NOMO-1 (cell line): Measurements from ENCODE around the gene MAP3K19.
"Not testable (repeated sequence)": the region's sequence is repeated elsewhere in the genome, so short reads cannot be mapped to it uniquely, and the experiment has no call there.

Source experiments
- DNase-seq, 2 experiments: peaks; one replicate each; lab custom pipeline; 2025; ENCODE audit not compliant: unreplicated experiment in 2 of 2; lab: John Stamatoyannopoulos, UW

The MAP3K19 gene

GRCh38 chr2:135047300-135047699, at the start of gene MAP3K19:
TSS of gene MAP3K19 (minus strand) at chr2:135047447. CDS start at chr2:135024647, 22,800 bp downstream.
- no peak for DNase-seq

- no peak for DNase-seq
Measured at GRCh38 chr2:135096665-135097446, 49.6 kb upstream of the MAP3K19 start.

- DNase-seq, result no peak
Measured at GRCh38 chr2:135095591-135095990, 48.3 kb upstream of the MAP3K19 start.

- no peak for DNase-seq
Measured at GRCh38 chr2:135094508-135094907, 47.3 kb upstream of the MAP3K19 start.

- no peak for DNase-seq
Measured at GRCh38 chr2:135093670-135094330, 46.6 kb upstream of the MAP3K19 start.

GRCh38 chr2:135093193-135093592, 45.9 kb upstream of the MAP3K19 start:
- DNase-seq, result no peak

GRCh38 chr2:135091681-135092080, 44.4 kb upstream of the MAP3K19 start:
- no peak for DNase-seq

GRCh38 chr2:135089597-135089996, 42.4 kb upstream of the MAP3K19 start:
- DNase-seq, result not testable (repeated sequence)

- no peak for DNase-seq
Measured at GRCh38 chr2:135086222-135086621, 39.0 kb upstream of the MAP3K19 start.

GRCh38 chr2:135078417-135078816, 31.2 kb upstream of the MAP3K19 start:
- no peak for DNase-seq

- DNase-seq, result no peak
Measured at GRCh38 chr2:135076556-135076955, 29.3 kb upstream of the MAP3K19 start.

- DNase-seq, result no peak
Measured at GRCh38 chr2:135074216-135074615, 27.0 kb upstream of the MAP3K19 start.

- DNase-seq, result no peak
Measured at GRCh38 chr2:135072125-135072997, 25.1 kb upstream of the MAP3K19 start.

GRCh38 chr2:135066710-135067109, 19.5 kb upstream of the MAP3K19 start:
- no peak for DNase-seq

- no peak for DNase-seq
Measured at GRCh38 chr2:135064149-135064548, 16.9 kb upstream of the MAP3K19 start.

GRCh38 chr2:135063210-135063609, 16.0 kb upstream of the MAP3K19 start:
- no peak for DNase-seq

- DNase-seq, result no peak
Measured at GRCh38 chr2:135059577-135059976, 12.3 kb upstream of the MAP3K19 start.

GRCh38 chr2:135056790-135057189, 9.5 kb upstream of the MAP3K19 start:
- no peak for DNase-seq

- no peak for DNase-seq
Measured at GRCh38 chr2:135055182-135055786, 8.0 kb upstream of the MAP3K19 start.

- DNase-seq, result no peak
Measured at GRCh38 chr2:135052997-135053474, 5.8 kb upstream of the MAP3K19 start.
